ENCODE results near the gene AVPR2.
A peak's percentile ranks its signal among the peaks of the same experiment; 100 is the strongest.

Gene AVPR2

DNA sequence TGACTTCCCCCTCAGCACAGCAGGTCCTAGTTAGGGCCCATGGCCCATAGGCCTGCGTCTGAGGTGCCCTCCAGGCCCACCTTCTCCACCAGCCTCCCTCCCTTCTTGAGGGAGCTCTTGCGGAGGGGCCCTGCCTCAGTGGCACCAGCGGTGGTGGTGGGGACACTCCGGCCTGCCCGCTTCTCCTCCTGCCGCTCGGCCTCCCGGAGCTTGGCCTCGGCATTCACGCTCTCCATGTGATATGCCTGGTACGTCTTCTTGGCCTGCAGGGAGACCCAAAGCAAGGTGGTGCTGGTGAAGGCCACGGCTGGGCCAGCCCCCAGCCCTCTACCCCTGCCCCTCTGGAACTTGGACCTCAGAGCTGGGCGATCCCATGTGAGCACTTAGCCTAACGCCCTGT lies 16.1 kb downstream of the AVPR2 start:
- no peak for DNase-seq

GRCh38 chrX:153921070-153921469 lies 16.6 kb downstream of the AVPR2 start:
- no peak for DNase-seq

DNA sequence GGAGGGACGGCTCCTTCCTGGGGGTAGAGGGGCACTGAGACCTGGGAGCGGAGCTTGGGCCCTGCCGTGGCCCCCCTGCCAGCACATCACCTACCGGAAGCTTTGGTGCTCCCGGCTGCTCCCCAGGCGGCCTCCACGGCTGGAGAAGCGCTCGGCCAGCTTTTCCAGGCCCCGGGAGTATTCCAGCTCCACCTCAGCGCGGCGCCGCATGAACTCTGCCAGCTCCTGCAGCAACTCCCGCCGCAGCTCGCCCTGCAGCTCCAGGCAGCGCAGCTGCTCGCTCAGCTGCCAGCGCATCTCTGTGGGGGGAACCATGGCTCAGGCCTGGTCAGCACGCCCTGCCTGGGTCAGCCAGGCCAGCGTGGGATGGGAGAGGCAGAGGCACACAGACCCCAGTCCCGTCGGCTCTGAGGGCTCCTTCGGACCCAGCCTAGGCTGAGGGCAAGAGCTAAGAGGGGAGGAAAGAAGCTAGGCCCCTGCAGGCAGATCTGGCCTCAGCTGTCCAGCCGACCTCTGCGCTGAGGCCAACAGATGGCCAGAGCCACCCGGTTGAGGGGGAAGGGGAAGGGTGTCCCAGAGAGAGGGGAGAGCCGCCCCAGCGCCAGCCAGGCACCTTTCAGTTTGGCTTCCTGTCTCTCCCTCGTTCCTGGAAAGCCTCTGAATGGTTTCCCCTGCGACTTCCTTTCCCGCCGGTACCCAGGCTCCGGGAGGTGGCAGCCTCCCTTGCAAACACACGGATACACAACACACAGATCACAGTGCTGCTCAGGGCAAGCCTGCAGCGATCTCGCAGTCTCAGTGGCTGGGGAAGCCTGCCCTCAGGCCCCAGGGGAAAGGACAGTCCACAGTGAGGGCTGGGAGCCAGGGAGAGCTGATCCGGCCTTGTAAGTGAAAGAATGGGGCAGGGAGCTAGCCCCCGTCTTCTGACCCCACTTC lies 17.3 kb downstream of the AVPR2 start:
- no peak for DNase-seq

GRCh38 chrX:153922932-153923857 lies 18.7 kb downstream of the AVPR2 start:
- DNase-seq = no peak

- DNase-seq = no peak
Observed at GRCh38 chrX:153924149-153924861, 19.8 kb downstream of the AVPR2 start.

GRCh38 chrX:153925387-153925738 lies 20.9 kb downstream of the AVPR2 start:
- DNase-seq = no peak

DNA sequence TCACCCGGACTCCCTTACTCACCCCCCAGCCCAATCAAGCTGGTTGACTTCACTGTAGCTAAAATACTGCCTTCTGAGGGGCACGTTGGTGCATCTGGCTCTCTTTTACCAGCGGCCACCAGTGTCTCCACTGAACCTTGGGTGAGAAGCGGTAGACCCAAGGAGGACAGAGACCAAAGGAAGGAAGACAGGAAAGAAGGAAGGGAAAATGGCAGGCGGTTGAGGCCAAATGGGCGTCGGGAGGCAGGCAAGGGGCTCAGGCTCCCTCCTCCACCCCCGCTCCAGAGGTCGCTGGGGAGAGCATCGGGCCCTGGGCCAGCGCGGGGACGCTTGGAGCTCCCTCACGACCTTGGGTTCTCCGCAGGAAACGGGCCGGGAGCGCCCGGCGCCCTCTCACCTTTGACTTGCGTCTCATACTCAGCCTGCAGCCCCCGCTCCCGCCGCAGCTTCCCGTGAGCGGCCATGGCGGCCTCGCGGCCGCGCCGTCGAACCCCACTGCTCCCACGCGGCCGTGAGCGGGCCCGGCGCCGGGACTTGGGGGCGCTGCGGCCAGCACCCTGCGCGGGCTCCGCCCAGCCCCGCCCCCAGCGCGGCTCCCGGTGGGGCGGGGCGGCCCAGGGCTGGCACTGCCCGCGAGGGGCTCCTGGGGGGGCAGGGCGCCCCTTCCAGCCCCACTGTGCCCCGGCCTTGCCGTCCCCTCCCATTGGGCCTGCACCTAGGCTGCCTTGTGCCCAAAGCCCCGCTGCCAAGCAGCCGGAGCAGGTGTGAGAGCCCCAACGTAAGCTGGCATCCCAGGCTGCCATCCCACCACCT lies 21.5 kb downstream of the AVPR2 start, which contains the start of gene ARHGAP4:
ARHGAP4 (minus strand) TSS at position 526 of the 813 bp plus-strand sequence; CDS start at position 464, 62 bp downstream.
- DNase-seq = no peak

GRCh38 chrX:153926552-153926857 lies 22.0 kb downstream of the AVPR2 start:
- DNase-seq = no peak

GRCh38 chrX:153926858-153927671 lies 22.6 kb downstream of the AVPR2 start:
- DNase-seq = peak; percentile 71

- DNase-seq = no peak
Observed at GRCh38 chrX:153927672-153927921, 23.1 kb downstream of the AVPR2 start.

- DNase-seq = peak; percentile 91
Observed at GRCh38 chrX:153927922-153928760, 23.7 kb downstream of the AVPR2 start.

DNA sequence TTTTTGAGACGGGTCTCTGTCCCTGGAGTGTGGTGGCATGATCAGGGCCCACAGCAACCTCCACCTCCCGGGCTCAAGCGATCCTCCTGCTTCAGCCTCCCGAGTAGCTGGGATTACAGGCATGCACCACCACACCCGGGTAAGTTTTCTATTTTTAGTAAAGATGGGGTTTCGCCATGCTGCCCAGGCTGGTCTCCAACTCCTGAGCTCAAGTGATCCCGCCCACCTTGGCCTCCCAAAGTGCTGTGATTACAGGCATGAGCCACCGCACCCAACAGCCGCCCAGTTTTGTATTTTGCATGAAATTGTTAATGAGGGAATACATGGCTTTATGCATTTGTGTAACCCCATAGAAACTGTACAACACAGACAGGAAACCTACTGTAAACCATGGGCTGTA lies 24.4 kb downstream of the AVPR2 start:
- DNase-seq = no peak

DNA sequence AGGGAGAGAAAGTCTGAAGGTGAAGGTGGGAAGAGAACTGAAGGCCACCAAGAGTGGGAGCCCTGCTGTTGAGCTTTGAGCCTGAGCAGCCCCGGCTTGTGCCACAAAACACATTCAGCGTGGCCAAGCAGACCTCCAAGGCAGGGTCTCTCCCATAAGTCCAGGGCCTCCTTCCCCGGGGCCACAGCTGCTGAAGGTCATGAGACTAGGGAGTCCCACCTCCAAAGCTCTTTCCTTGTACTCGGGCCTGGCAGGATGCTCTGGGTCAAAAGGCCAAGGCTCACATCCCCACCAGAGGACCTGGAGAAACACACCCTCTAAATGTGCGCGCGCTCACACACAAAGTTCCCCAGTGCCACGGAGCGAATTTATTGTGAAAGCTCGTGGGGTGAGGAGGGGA lies 25.1 kb downstream of the AVPR2 start:
- DNase-seq = no peak

GRCh38 chrX:153930011-153930910 lies 25.8 kb downstream of the AVPR2 start:
- no peak for DNase-seq

DNA sequence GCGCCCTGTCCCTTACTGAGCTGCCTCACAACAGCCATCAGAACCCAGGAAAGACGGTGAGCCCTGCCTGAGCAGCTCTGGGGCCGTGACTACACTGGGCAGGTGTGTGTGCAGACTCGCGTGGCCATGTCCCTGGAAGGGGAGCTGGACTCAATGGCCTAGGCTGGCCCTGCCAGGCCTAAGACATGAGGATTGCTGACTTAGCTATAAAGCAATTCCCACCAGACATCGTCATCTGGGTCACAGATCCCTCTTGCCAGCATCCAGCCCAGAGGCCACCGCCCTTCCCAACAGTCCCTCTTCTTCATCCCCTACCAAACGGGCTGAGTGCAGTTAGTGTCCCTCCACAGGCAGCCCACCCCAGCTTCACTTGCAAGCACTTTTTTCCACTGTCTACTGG lies 26.7 kb downstream of the AVPR2 start:
- no peak for DNase-seq

- DNase-seq = no peak
Observed at GRCh38 chrX:153931748-153932147, 27.3 kb downstream of the AVPR2 start.

GRCh38 chrX:153932220-153932915 lies 27.9 kb downstream of the AVPR2 start:
- DNase-seq = no peak

DNA sequence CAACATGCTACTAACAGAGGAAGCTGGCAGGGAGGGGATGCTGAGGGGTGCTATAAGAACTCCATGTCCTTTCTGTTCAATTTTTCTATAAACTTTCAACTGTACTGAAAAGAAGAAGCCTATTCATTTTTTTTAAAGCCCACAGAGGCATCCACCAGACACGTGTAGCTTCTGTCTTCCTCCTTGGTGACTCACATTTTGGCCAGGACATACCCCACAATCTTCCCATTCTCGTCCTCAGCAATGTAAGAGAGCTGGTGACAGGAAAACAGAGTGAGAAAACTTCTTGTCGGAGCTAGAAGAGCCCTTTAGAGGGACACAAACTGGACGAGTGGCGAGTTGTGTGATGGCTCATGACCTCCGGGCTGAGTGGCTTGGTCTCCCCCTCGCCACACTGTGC lies 29.3 kb downstream of the AVPR2 start:
- DNase-seq = no peak

All from activated effector memory CD4-positive, alpha-beta T cell treated with Interleukin-2 at 50 U/mL for 16 hours (primary cell).